ENCODE measurements around the gene THOC7. TPM values are rescaled to one million over a fixed set of nuclear protein-coding genes. Genes with fewer than 3 reads are reported as not detected.

The THOC7 gene
- total and polyA plus RNA-seq, 8 donors, result 27.8 to 189 (median 82.8) TPM

DNA sequence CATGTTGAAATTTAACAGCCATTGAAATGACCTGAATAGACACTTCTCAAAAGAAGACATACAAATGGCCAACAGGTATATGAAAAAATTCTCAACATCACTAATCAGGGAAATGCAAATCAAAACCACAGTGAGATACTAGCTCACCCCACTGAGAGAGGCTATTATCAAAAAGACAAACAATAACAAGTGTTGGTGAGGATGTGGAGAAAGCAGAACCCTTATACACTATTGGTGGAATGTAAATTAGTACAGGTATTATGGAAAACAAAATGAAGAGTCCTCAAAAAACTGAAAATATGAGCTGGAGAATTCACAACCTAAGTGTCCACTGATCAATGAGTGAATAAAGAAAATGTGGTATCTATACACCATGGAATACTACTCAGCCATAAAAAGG lies 21.5 kb downstream of the THOC7 start:
- no peak for DNase-seq
- intact Hi-C loops (cut with DNase I; ENCODE audit: low total_unique reads), result no loop called here
- Histone ChIP-seq H3K27me3 (no peaks in the 10 kb centered on the region), H3K27ac (no peak overlapping the region), H3K4me1 (no peaks in the 10 kb centered on the region), H3K36me3 (no peaks in the 10 kb centered on the region), H3K4me3 (no peak overlapping the region), H3K9me3 (no peaks in the 10 kb centered on the region)
- TF ChIP-seq POLR2A (IDR thresholded peaks at IDR 0.05), result no peak
- no peak for TF ChIP-seq EP300 (IDR thresholded peaks at IDR 0.05)
- TF ChIP-seq POLR2AphosphoS5 (IDR thresholded peaks at IDR 0.05), result no peak
- TF ChIP-seq, protein P1, sequence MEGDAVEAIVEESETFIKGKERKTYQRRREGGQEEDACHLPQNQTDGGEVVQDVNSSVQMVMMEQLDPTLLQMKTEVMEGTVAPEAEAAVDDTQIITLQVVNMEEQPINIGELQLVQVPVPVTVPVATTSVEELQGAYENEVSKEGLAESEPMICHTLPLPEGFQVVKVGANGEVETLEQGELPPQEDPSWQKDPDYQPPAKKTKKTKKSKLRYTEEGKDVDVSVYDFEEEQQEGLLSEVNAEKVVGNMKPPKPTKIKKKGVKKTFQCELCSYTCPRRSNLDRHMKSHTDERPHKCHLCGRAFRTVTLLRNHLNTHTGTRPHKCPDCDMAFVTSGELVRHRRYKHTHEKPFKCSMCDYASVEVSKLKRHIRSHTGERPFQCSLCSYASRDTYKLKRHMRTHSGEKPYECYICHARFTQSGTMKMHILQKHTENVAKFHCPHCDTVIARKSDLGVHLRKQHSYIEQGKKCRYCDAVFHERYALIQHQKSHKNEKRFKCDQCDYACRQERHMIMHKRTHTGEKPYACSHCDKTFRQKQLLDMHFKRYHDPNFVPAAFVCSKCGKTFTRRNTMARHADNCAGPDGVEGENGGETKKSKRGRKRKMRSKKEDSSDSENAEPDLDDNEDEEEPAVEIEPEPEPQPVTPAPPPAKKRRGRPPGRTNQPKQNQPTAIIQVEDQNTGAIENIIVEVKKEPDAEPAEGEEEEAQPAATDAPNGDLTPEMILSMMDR (IDR thresholded peaks at IDR 0.05), result no peak

DNA sequence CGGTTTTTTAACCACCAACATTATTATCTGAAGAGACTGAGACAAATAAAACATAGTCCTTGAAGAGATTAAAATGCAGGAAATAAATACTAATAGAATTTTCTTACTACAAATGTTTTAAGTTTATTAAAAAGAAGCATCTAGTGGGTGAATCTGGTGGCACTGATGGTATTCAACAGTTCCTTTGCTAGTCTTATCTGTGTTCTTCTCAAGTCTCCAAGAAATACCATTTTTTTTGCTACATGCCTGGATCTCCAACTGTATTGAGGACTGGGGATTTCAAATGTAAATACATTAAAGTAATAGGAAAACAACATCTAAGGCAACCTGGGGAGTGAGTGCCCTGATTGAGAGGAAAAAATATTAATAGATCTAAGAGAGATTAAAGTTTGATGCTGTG lies 21.9 kb downstream of the THOC7 start:
- no peak for TF ChIP-seq POLR2A (IDR thresholded peaks at IDR 0.05)
- intact Hi-C loops (cut with DNase I; ENCODE audit: low total_unique reads), result no loop called here
- no peak overlapping the region for H3K4me3 ChIP-seq
- WGBS, 5 donors, result 0 to 46% (median 0%) methylated on average over 1 of the region's 1 CpG
- no peaks in the 10 kb centered on the region for H3K36me3 ChIP-seq
- H3K27me3 ChIP-seq, result no peaks in the 10 kb centered on the region
- no peak for DNase-seq
- no peaks in the 10 kb centered on the region for H3K9me3 ChIP-seq
- H3K4me1 ChIP-seq, result no peaks in the 10 kb centered on the region
- H3K27ac ChIP-seq, result no peak overlapping the region

DNA sequence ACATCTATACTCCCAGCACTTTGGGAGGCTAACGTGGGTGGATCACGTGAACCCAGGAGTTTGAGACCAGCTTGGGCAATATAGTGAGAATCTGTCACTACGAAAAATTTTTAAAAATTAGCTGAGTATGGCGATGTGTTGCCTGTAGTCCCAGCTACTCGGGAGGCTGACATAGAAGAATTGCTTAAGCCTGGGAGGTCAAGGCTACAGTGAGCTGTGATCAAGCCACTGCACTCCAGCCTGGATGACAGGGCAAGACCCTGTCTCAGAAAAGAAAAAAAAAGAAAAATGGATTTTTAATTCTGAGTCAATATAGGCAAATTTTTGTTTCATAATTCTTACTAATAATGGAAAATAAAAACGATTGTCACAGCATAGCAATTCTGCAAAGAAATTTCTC lies 31.2 kb downstream of the THOC7 start:
- H3K9me3 ChIP-seq, result no peaks in the 10 kb centered on the region
- H3K27me3 ChIP-seq, result no peaks in the 10 kb centered on the region
- H3K27ac ChIP-seq, result no peak overlapping the region
- TF ChIP-seq, protein P1 (IDR thresholded peaks at IDR 0.05), result no peak
- TF ChIP-seq POLR2AphosphoS5 (IDR thresholded peaks at IDR 0.05), result no peak
- no peak for TF ChIP-seq EP300 (IDR thresholded peaks at IDR 0.05)
- TF ChIP-seq POLR2A (IDR thresholded peaks at IDR 0.05), result no peak
- intact Hi-C loops (cut with DNase I; ENCODE audit: low total_unique reads), result no loop called here
- H3K4me3 ChIP-seq, result no peak overlapping the region
- no peak for DNase-seq
- 85 to 93% (median 91%) methylated on average over 6 of the region's 6 CpGs for WGBS, 5 donors
- peaks cover 12 to 82% (median 77%) of the 10 kb centered on the region in 4 donors for H3K36me3 ChIP-seq
- no peaks in the 10 kb centered on the region for H3K4me1 ChIP-seq

DNA sequence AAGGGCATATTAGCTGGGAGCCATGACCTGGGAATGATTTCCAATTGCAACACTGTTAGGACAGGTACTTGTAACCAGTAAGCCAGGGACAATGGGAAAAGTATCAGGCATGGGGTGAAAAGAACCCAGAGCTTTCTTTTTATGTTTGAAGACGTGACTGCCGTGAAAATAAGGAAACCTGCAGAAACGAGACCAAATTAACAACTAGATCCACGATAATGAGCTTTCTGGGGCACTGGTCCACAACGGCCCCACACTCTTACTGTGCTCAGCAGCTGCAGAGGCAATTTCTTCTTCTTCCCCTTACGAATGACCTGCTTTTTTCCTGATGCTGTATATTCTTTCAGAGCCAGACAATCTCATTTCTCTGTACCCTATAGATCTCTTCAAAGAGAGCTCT lies 33.1 kb downstream of the THOC7 start:
- DNase-seq, result no peak
- intact Hi-C loops (cut with DNase I; ENCODE audit: low total_unique reads), result no loop called here
- Histone ChIP-seq H3K4me1 (no peaks in the 10 kb centered on the region), H3K4me3 (no peak overlapping the region), H3K27me3 (no peaks in the 10 kb centered on the region), H3K36me3 (peaks cover 12 to 87% (median 75%) of the 10 kb centered on the region in 4 donors), H3K9me3 (no peaks in the 10 kb centered on the region), H3K27ac (no peak overlapping the region)
- 91 to 96% (median 94%) methylated on average over 6 of the region's 6 CpGs for WGBS, 5 donors
- TF ChIP-seq EP300 (IDR thresholded peaks at IDR 0.05), result no peak
- TF ChIP-seq POLR2A (IDR thresholded peaks at IDR 0.05), result no peak

DNA sequence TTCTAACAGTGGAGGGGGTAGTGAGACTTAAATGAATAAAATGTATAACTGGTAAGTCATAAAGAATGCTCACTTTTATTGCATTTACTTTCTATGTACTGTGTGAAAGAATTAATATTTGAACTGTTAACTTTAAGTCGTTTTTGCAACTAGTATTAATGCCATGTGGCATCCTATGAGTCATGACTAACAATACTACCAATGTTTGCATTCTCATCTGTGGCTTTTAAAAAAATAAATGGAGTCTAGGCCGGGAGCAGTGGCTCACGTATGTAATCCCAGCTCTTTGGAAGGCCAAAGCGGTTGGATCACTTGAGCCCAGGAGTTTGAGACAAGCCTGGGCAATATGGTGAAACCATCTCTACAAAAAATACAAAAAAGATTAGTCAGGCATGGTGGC lies 39.3 kb downstream of the THOC7 start:
- Histone ChIP-seq H3K4me3 (no peak overlapping the region), H3K27ac (no peak overlapping the region), H3K4me1 (no peaks in the 10 kb centered on the region), H3K36me3 (peaks cover 0 to 26% (median 15%) of the 10 kb centered on the region in 4 donors), H3K9me3 (no peaks in the 10 kb centered on the region), H3K27me3 (no peaks in the 10 kb centered on the region)
- 55 to 64% (median 59%) methylated on average over 4 of the region's 4 CpGs for whole genome bisulfite sequencing, 5 donors
- TF ChIP-seq EP300 (IDR thresholded peaks at IDR 0.05) (no peak), POLR2A (IDR thresholded peaks at IDR 0.05) (no peak), POLR2AphosphoS5 (IDR thresholded peaks at IDR 0.05) (no peak)
- TF ChIP-seq, protein P1 (IDR thresholded peaks at IDR 0.05), result no peak
- peak in 1 of 2 donors; percentile 23 for DNase-seq
- intact Hi-C loops (cut with DNase I; ENCODE audit: low total_unique reads), result no loop called here

All from stomach (tissue), 9 donors.